ENCODE data around the gene ADSS1.
A peak's percentile ranks its signal among the peaks of the same experiment; 100 is the strongest.

The ADSS1 gene

DNA sequence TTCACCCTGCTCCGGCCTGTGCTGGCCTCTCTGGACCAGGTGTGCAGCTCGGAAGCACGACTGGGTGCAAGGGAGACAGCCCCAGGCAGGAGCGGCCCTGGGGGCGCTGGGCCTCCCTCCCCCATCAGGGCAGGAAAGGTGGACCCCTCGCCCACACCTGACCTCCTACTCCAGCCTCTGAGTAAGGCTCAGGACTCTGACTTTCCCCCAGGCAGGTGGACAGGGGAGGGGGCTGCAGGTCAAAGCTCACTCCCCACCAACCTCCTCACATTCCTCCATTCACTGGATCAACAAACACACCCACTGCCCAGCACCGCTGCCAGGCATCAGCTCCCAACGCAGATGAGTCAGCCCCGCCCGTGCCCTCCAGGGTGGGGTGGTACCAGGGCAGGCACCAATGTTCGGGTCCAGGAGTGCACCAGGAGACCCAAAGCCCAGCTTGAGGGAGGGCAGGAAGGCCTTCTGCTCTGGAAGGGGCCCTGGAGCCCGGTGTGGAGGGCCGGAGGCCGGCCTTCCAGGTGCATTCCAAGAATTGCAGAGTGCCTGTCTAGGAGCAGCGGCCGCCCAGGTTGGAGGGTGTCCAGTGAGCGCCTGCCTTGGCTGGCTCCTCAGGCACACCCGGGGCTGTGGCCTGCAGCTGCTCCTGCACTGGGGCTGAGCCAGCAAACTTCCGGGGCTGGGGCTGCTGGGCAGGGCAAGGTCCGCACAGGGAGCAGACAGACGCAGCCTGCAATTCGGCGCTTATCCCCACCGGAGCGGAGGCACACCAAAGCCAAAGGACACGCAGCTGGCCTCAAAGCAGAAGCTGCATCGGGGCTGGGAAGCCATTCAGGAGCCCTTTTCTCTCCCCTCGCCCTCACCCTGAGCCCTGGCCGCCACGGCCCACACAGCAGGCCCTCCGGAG lies 36.2 kb upstream of the ADSS1 start:
- no peak for DNase-seq

GRCh38 chr14:104688505-104689108 lies 35.4 kb upstream of the ADSS1 start:
- no peak for DNase-seq

GRCh38 chr14:104689109-104689880 lies 34.7 kb upstream of the ADSS1 start, which contains the start of gene INF2:
Gene INF2, plus strand, starts transcription at chr14:104689618. Its CDS starts 11,748 bp downstream, at chr14:104701366.
- DNase-seq: peak; percentile 30

DNA sequence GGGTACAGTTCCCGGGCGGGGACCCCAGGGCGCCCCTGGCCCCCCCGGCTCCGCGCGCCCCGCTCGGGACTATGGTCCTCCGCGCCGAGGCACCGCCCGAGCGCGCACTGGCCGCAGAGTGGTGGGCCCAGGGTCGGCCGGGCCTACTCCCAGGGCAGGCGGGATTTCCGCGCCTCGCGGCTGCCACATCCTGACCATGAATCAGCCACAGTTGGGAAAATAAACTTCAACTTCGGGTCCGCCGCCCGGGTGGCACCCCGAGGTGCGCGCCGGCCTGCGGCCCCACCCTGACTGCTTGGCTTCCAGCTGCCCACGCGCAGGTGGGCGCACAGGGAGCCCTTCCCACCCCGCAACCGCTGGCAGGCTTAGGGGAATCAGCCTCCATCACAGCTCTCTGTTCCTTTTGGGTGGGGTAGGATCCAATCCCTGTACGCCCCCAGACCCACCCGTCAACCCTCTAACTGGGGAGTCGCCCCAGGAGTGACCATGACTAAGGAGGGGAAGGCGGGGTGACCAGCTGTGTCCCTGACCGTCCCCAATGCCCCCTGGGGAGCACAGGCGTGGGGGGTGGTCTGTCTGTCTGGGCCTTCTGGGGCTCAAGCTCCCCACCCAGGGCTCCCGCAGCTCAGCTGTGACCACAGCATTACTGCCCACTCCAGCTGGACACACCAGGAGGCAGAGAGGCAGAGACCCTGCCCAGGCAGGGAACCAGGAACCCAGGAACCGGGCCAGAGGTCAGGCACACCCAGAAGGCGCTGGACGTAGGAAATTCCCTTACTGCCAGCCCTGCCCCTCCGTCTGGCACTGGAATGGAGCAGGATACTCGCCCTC lies 33.9 kb upstream of the ADSS1 start:
- DNase-seq: no peak

DNA sequence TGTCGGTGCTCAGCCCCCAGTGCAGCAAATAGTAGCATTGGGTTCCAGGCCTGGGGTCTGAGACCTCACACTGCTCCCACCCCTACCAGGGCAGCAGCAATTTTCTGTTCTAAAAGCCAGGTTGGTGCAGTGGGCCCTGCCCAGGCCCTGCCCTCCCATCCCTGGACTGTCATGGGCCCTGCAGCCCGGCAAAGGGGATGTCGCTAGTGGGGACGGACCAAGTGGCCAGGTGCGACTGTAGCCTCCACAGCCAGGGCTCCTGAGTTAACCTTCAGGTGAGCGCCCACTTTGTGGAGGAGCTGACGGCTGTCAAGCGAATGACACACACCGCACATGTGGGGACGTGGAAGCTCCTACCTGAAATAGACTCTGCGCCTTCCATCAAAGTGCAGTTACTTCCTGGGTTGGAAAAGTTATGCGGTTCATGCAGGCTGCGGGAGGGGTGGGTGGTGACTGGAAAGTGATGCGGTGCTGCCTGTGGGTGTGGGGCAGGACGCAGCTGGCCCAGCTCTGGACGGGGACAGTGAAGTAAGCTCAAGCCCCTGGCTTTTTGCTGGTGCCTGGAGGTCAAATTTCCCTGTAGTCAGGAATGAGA lies 33.1 kb upstream of the ADSS1 start:
- DNase-seq: no peak

GRCh38 chr14:104691546-104692260 lies 32.3 kb upstream of the ADSS1 start:
- no peak for DNase-seq

DNA sequence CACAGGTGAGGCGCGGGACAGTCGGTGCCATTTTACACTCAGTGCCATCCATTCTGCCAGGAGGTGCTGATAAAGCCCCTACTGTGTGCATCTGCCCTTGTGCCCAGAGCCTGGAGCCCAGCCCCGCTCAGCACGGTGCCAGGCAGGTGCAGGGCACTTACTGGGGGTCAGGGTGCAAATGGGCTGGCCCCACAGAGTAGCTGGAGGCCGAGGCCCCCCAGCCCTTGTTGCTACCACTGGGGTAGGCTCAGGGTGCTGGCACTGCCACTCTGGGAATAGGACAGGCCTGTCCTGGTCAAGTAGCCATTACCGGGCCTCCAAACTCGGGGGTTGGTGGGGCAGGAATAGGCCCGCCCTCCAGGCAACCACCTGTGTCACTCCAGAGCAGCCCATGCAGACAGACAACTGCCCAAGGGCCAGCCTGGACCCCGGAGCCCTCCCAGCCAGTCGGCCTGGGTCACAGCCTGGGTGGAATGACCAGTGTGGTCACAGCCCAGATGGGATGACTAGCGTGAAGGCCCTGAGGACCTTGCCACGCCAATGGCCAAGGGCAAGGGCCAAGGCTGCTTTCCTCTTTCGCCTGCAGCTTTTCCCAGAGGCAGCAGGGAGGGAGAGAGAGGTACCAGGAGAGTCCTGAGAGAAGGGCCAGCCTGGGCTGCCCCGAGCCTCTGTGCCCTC lies 31.6 kb upstream of the ADSS1 start:
- DNase-seq: no peak

GRCh38 chr14:104692939-104693315 lies 31.1 kb upstream of the ADSS1 start:
- DNase-seq: no peak

GRCh38 chr14:104693482-104694431 lies 30.3 kb upstream of the ADSS1 start:
- DNase-seq: no peak

GRCh38 chr14:104694475-104694950 lies 29.5 kb upstream of the ADSS1 start:
- DNase-seq: no peak

DNA sequence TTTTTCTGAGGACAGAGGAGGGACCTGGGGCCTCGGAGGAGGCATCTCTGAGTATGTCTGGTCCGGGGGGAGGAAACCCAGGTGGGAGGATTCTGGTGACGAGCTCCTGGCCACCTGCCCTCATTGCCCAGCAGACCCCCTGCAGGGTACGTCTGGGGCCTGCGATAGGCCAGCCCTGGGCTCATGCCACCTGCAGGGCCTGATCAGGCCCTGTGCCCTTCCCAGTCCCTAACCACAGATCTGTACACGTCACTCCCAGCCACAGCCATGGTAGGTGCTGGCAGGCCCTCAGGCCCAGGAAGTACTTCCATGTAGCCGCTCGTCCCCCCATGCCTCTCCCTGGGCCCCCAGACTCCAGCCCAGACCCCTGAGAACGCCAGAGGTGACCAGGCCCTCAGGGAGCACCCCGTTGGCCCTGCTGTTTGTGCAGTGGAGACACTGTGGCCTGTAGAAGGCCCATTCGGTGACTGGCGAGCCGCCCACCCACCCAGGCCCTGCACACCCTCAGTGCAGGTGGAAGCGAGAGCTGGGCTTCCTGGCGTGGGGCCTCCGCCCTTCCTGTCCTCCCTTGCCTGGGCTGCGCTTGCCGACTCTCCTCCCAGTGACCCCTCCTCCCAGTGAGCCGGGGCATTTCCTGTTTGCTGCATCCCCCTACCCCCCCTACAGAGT lies 28.9 kb upstream of the ADSS1 start:
- DNase-seq: no peak

DNA sequence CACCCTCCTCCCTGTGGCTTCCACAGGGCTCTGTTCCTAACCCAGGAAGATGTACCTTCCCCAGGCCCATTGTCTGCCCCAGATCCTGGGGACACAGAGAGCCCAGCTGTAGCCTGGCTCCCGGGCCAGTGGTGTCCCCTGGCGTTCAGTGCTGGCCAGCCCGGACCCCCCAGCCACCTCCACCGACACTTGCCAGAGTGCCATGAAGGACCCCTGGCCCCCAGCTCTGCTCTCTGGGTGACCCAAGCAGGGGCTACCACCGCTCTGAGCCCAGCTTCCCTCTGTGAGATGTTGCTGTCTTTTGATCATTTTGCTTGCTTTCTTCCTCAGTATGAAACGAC lies 28.4 kb upstream of the ADSS1 start:
- no peak for DNase-seq

GRCh38 chr14:104696671-104697316 lies 27.2 kb upstream of the ADSS1 start:
- DNase-seq: no peak

GRCh38 chr14:104697317-104697703 lies 26.7 kb upstream of the ADSS1 start:
- no peak for DNase-seq

GRCh38 chr14:104697892-104698583 lies 26.0 kb upstream of the ADSS1 start:
- no peak for DNase-seq

GRCh38 chr14:104698688-104699425 lies 25.2 kb upstream of the ADSS1 start:
- DNase-seq: no peak

GRCh38 chr14:104699426-104699748 lies 24.6 kb upstream of the ADSS1 start:
- DNase-seq: no peak
